Stimulated activated CD8-positive, alpha-beta memory T cell treated with anti-CD3 and anti-CD28 coated beads, Interleukin-12 subunit alpha, Interleukin-12 subunit beta, amount 100 ng/mL, for 1 hour (primary cell): ENCODE data around the gene SELENOP.
A peak's percentile ranks its signal among the peaks of the same experiment; 100 is the strongest.

Source experiments
- DNase-seq: peaks from one replicate; pipeline ENCODE4 v3.0.0-alpha.2; 2020; ENCODE audit warnings: low read depth

Gene SELENOP

GRCh38 chr5:42798284-42799240 is 13.1 kb downstream of the SELENOP start:
- DNase-seq, result no peak

- no peak for DNase-seq
These were observed 20.5 kb downstream of the SELENOP start for GRCh38 chr5:42791151-42791550.

- DNase-seq, result no peak
These were observed 23.8 kb downstream of the SELENOP start for GRCh38 chr5:42787845-42788244.

GRCh38 chr5:42787073-42787472 is 24.6 kb downstream of the SELENOP start:
- DNase-seq, result no peak

GRCh38 chr5:42785756-42786155 is 25.9 kb downstream of the SELENOP start:
- no peak for DNase-seq

- DNase-seq, result no peak
These were observed 27.6 kb downstream of the SELENOP start for GRCh38 chr5:42784132-42784531.

- no peak for DNase-seq
These were observed 30.1 kb downstream of the SELENOP start for GRCh38 chr5:42781584-42781983.

GRCh38 chr5:42779083-42779482 is 32.6 kb downstream of the SELENOP start:
- no peak for DNase-seq

GRCh38 chr5:42772265-42772993 is 39.3 kb downstream of the SELENOP start:
- DNase-seq, result no peak

GRCh38 chr5:42770003-42770402 is 41.7 kb downstream of the SELENOP start:
- DNase-seq, result no peak

GRCh38 chr5:42768106-42768504 is 43.6 kb downstream of the SELENOP start:
- DNase-seq, result no peak

GRCh38 chr5:42767491-42768105 is 44.1 kb downstream of the SELENOP start:
- DNase-seq, result no peak

GRCh38 chr5:42761791-42762190 is 49.9 kb downstream of the SELENOP start:
- DNase-seq, result no peak

GRCh38 chr5:42760426-42760825 is 51.3 kb downstream of the SELENOP start:
- no peak for DNase-seq

- no peak for DNase-seq
These were observed 52.2 kb downstream of the SELENOP start for GRCh38 chr5:42759456-42759855.

- DNase-seq, result peak; percentile 12
These were observed 54.8 kb downstream of the SELENOP start, which contains the start of gene CCDC152 for GRCh38 chr5:42756606-42757601. Gene CCDC152 (plus strand): TSS chr5:42756818. CDS start chr5:42759122, 2,304 bp downstream.

GRCh38 chr5:42753099-42753498 is 58.6 kb downstream of the SELENOP start:
- no peak for DNase-seq

- DNase-seq, result no peak
These were observed 60.6 kb downstream of the SELENOP start for GRCh38 chr5:42751044-42751443.

GRCh38 chr5:42750507-42750906 is 61.2 kb downstream of the SELENOP start:
- no peak for DNase-seq
